HG02973 (cell line): ENCODE measurements around the gene OR10T2.
"Not testable (repeated sequence)": the region's sequence is repeated elsewhere in the genome, so short reads cannot be mapped to it uniquely, and the experiment has no call there.

Experiments used
- ATAC-seq: cut with Tn5 transposase; IDR thresholded peaks from one replicate; pipeline ENCODE4 v1.9.1; 2021; ENCODE audit warnings: moderate library complexity; ENCODE audit not compliant: unreplicated experiment

The OR10T2 gene, protein sequence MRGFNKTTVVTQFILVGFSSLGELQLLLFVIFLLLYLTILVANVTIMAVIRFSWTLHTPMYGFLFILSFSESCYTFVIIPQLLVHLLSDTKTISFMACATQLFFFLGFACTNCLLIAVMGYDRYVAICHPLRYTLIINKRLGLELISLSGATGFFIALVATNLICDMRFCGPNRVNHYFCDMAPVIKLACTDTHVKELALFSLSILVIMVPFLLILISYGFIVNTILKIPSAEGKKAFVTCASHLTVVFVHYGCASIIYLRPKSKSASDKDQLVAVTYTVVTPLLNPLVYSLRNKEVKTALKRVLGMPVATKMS

DNA sequence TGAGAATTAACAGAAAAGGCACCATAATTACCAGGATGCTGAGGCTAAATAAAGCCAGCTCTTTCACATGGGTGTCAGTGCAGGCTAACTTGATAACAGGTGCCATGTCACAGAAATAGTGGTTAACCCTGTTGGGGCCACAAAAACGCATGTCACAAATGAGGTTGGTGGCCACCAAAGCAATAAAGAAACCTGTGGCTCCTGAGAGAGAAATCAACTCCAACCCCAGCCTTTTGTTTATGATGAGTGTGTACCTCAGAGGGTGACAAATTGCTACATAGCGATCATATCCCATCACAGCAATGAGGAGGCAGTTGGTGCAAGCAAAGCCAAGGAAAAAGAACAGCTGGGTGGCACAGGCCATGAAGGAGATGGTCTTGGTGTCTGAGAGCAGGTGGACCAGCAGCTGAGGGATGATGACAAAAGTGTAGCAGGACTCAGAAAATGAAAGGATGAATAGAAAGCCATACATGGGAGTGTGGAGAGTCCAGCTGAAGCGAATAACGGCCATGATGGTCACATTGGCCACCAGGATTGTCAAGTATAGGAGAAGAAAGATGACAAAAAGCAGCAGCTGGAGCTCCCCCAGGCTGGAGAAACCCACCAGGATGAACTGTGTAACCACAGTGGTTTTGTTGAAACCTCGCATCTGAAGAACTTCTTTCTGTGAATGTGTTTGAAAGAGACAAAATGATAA is at the start of gene OR10T2:
Gene OR10T2 (minus strand): TSS at position 649 of the 697 bp plus-strand sequence. CDS start 0 bp downstream, at position 649.
- ATAC-seq, result no peak

DNA sequence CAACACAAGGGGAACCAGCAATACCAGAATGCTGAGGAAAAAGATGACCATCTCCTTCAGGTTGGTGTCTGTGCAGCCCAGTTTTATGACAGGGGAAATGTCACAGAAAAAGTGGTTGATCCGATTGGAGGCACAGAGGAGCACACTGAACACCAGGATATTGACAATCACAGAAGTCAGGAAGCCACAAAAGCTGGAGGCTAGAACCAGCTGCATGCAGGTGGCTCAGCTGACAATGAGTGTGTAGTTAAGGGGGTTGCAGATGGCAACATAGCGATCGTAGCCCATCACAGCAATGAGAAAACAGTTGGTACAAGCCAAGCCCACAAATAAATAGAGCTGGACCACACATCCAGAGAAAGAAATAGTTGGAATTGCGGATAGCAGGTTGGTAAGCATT is 46.1 kb upstream of the OR10T2 start:
- ATAC-seq, result no peak

DNA sequence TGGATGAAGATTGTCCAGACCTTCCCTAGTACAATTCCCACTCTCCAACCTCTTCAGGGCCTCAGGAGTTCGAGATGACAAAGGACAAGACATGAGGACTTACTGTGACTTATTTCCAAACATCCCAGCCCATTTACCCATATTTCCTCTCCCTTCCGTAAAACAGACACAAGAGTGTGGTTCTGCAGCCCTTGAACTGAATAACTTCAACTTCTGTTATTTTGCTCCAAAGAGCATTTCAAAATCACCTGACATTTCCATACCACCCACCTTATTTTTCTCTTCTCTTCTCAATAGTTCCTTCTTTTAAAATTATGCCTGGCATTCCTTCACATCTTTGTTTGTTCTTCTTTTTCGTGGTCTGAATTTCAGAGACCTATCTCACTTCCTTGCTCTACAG is 35.5 kb upstream of the OR10T2 start:
- ATAC-seq, result no peak

DNA sequence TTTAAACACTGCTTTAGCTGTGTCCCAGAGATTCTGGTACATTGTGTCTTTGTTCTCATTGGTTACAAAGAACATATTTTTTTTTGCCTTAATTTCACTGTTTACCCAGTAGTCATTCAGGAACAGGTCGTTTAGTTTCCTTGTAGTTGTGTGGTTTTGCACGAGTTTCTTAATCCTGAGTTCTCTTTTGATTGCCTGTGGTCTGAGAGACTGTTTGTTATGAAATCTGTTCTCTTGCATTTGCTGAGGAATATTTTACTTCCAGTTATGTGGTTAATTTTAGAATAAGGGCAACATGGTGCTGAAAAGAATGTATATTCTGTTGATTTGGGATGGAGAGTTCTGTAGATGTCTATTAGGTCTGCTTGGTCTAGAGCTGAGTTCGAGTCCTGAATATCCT is 30.9 kb upstream of the OR10T2 start:
- ATAC-seq, result not testable (repeated sequence)

DNA sequence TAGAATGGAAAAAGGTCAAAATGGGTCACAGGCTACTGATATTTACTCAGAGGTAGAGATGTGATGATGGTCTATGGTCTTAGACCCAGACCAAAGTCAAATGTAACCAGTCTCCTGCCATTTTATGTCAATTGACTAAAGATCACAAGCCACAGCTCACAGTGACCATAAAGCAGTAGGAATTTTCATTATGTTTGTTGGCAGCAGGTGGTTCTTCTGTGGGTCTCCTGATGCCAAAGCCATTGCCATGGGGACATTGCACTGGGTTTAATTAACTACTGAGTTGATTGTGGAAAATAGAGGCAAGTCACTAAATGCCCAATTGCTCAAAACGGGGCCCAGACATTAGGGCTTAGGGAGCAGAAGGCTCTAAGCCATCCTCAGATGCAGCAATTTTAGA is 26.9 kb upstream of the OR10T2 start, which contains the start of gene OR10K2:
Gene OR10K2 (minus strand): TSS at position 101 of the 400 bp plus-strand sequence. CDS start 5,371 bp downstream, outside the sequence.
- ATAC-seq, result no peak

DNA sequence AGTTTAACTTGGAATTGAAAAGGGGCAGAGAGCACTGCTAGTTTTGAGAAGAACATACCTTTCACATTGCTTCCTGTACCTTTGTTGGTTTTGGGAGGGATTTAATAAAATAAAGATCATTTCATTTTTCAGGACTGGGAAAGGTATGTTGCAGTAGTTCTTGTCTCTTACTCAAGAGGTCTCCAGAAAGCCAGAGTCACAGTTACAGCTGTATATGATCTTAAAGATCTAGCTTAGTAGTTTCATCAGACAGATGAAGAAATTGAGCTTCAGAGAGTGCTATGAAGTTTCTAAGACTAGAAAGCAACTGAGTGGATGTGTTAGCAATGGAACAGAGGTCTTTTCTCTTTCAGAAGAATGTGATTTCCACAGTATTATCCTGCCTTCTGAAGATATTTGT is 25.8 kb upstream of the OR10T2 start:
- no peak for ATAC-seq

DNA sequence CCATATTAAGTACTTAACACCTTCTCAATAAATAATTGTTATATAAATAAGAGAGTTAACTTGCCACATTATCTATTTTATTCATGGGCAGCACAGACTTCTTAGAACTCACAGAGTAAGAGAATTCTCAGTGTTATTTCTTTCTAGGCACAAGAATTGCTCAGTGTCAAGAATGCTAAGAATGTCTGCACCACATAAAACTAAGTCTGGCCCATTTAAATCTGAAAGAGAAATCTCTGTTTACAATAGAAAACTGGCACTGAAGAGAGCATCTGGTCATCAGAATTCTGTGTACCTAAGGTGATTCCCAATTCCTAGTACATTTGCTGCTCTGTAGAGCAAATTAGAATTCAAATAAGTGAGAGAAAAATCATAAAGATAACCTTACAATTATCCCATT is 22.9 kb upstream of the OR10T2 start:
- no peak for ATAC-seq

DNA sequence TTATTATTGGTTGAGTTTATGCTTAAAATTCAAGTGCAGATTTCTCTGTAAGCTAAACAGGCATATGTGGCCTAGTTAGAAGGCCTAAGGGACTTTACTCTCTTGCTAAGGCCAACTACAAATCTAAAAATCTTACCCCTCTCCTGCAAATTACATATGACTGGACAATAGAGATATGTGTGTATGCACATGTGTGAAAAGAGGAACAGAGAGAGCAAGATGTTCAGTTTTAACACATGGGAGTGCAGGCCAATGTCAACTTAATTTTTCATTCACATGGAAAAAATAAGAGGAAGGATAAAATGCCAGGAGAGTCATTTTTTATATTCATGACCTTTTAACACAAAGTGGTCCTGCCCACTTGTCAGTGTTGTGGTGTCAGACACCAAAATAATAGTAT is 18.3 kb upstream of the OR10T2 start:
- ATAC-seq, result no peak

DNA sequence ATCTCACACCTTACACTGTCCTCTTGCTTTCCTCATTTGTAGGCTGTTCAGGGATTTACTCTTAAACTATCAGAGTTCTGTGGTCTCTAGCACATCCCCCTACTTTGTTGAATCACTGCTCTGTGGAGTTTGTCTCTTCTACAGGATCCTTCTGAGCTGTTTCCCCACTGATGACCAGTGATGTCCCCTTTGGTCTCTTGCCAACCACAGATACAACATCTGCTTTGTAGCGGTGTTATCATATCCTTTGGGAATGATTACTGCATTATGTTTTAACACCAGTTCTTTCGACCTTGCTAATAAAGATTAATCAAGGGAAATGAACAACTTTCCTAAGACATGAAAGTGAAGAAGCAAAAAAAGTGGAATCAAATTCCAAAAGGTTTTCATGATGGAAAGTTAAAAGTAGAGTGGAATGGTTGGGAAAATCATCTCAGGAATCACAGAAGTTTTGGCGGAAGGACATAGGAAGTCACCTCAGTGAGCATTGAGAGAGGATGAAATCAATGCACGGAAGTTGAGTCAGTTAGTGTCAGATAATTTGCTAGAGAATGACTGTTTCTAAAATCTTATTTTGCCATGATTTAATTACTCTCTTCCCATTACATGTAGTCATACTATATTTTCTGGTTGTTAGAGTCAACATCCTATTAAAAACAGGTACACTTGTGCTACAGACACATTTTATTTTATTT is 15.5 kb upstream of the OR10T2 start:
- no peak for ATAC-seq

DNA sequence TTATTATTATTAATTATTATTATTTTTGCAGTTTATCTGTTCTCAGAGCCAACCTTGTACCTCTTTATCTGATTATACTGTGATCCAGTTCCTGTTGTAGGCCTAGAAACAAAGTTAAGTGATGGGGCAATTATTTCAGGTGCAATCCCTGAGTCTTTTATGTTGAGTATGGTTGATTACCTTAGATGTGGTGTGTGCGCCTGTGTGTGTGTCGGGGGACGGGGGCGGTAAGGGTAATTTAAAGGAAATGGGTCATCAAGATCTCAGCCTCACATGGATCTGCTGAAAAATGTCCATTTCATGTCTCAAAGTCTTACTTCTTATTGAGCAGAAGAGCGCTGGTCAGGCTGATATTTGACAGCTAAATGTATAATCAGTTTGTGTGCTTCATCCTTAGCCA is 7.8 kb upstream of the OR10T2 start:
- no peak for ATAC-seq

DNA sequence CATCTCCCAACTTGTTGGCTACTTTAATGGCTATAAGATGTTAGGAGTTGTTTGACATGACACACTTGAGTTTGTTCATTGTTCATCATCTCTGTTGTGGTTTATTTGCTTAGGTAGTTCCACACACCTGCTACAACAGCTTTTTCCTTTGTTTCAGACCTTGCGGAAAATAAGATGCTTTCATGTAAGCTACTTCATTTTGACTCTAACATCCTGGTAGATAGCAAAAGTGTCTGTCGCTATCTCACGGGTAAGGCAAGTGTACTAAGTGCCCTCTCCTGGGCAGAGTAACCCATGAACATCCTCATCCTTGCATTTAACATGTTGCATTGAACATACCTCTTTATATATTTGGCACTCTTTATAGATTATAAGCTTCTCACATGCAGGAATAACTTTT is 1.6 kb upstream of the OR10T2 start:
- ATAC-seq, result no peak

DNA sequence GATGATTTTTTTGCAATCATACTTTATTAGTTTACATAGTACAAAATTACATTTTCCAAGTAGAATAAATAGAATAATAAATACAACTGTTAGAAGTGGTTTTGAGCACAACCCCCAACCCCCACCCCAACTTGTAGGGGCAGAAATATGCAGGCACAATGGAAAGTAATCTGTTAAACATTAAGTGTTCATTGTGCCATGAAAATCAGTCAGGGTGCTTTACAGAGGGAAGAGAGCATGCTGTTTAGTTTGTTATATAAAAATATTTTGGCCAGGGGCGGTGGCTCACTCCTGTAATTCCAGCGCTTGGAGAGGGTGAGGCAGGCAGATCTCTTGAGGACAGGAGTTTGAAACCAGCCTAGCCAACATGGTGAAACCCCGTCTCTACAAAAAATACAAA is 2.6 kb downstream of the OR10T2 start:
- no peak for ATAC-seq

DNA sequence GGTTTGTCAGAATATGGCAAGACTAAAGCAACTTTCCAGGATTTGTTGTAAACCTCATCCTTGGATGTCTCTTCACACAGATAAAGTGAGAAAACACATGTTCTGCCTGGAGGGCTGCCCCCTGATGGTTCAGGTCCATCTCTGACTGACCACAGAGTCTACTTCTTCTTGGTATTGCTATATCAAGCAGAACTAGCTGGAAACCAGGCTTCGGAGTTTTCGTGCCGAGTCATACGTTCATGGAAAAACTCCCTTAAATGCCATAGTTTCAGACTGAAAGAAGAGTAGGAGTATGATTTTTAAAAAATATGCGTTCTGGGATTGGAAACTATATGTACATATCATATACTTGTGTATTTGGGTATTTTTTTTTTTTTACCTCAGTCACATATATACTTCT is 5.8 kb downstream of the OR10T2 start:
- ATAC-seq, result no peak

DNA sequence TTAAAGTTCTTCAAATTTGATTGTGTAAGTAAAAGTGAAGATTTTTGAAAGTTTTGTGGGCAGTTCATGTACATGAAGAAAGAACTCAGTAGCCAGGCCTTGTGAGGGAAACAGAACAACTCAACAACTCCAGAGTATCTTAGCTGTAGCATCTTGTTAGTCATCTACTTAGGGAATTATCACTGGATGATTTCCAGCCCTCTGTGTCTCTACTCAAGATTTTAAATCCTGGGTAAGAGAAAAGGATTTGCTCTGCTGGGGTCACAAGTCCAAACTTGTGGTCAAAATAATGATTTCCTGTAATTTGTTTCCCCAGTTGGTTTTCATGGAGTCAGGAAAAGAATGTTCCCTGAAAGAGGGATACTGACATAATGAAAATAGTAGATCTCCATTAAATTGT is 8.2 kb downstream of the OR10T2 start:
- no peak for ATAC-seq

DNA sequence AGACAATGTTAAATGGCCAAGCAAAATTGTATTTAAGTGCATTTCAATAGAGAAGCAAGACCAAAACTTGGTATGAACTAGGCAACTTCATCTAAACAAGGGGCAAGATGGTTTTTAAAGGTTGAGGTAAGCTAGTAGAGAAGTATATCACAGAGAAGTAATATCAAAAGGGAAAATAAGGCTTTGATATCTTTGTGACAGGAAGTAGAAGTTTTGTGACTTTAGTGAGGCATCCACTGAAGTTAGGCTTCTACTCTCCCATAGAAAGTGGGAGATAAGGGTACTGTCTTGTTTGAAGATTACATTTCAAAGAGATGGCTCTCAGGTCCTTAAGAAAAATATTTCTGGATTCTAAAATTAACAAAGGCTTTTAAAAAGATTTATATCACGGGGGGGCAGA is 8.9 kb downstream of the OR10T2 start:
- no peak for ATAC-seq

DNA sequence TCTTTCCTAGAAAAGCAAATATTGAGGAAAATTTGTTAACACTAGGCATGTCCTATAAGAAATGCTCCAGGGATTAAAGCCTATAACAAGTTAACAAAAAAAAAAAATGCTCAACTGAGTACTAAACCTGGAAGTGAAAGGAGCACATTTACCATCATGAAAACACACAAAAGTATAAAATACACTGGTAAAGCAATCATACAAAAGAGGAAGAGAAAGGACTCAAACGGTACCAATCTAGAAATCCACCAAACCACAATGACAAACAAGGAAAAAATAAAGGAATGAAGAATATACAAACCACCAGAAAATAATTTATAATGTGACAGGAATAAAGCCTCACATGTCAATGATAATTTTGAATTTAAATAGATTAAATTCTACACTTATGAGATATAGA is 24.4 kb downstream of the OR10T2 start:
- ATAC-seq, result no peak

DNA sequence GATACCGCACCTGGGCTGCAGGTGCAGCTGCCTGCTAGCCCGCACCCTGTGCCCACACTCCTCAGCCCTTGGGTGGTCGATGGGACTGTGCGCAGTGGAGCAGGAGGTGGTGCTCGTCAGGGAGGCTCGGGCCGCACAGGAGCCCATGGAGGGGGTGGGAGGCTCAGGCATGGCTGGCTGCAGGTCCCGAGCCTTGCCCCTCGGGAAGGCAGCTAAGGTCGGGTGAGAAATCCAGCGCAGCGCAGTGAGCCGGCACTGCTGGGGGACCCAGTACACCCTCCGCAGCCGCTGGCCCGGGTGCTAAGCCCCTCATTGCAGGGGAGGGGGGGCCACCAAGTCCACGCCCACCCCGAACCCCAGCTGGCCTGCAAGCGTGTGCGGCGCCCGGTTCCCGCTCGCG is 25.2 kb downstream of the OR10T2 start:
- ATAC-seq, result not testable (repeated sequence)

DNA sequence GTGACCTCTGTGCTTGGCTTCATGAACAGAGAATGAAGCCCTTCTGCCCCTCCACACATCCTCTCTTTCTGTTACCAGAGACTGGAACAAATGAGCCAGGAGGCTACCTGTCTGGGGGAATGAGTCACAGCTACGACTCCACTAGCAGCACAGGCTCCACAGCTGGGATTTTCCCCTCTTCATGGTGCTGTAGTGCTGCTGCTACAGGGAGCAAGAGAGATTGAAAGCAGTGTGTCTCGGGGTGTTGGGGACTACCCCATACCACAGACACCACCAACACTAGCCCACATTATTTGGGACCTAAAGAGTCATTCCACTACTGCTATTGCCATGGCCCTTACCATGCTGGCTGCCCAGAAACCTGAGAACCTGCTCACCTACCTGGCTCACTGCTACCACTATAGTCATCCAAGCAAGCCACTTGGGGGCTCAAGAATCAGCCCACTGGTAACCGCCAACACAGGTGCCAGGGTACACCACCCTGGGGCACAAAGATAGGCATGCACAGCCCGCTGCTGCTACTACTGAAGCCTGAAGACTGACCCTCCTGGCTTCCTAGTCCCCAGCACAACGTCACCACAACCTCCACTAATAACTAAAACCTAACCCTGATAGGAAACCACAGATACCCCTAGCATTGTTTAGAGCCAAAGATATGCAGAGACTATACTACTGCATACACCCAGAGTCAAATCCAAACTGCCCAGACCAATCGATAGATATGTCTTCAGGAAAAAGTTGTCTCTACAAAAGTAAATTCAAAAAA is 27.9 kb downstream of the OR10T2 start:
- ATAC-seq, result peak; percentile 97

DNA sequence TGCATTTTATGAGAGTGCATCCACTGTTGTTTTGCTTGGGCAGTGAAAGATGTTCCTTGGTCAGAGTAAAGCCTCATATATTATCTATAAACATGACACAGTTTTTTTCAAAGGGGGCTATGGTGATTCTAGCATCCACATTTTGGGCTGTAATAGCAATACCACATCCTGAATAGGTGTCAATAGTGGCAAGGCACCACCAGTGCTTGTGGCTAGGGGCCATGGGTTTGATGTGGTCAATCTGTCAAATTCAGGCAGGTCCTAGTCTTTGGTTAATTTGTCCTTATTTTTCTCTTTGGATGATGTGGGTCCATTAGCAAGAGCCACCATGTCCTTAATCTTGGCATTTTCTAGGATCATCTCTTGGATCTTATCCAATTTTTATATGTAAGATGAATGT is 32.5 kb downstream of the OR10T2 start:
- no peak for ATAC-seq

DNA sequence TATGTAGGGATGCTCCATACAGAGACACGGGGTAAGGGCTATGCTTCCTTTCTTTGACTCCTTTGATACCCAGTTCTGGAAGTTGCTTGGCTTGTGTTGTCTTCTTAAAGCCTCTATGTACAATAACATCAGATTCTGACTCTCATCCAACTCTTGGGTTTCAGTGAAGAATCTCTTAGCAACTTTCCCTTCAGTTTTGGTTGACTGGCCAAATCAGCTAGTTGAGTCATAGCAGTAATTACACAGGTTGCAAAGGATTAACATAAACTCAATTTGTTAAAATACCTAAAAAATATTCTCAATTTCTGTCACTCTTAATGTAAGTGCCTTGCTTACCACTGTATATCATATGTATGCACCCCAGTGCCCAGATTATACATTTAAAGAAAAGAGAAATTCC is 36.3 kb downstream of the OR10T2 start:
- ATAC-seq, result no peak

DNA sequence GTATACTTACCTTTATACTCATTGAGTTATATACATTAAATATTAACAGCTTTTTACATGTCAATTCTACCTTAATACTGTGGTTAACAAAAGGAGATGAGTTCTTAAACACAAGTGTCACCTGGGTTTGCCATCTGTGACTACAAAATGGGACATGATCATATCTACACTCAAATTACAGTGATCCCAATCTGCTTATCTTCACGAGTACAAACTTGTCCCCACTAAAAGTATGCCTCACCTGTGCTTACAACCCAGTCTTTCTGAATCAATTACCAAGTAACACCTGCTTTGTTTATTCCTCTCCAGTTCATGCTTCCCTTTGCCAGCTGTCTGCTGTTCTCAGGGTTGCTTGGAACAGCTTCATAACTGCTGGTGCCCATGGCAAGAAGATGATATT is 36.8 kb downstream of the OR10T2 start:
- no peak for ATAC-seq
